PC-9 (cell line): ENCODE measurements around the gene TSPYL2. TPM values are rescaled to one million over a fixed set of nuclear protein-coding genes. Genes with fewer than 3 reads are reported as not detected.

Experiments used
- BruUV-seq: library from RNA; stranded (reverse); fragments of 400-500 nt; replicated peaks from 2 replicates; lab custom pipeline; 2021; lab: Mats Ljungman, UMichigan
- CTCF ChIA-PET: fragments of 300-600 bp; sonication (Branson Sonifier 250); formaldehyde crosslinking; loops from one replicate; lab custom pipeline; 2022; ENCODE audit warnings: antibody characterized with exemption; lab: Charles Lee
- POLR2A ChIA-PET: fragments of 300-600 bp; sonication (Branson Sonifier 250); formaldehyde crosslinking; loops from one replicate; lab custom pipeline; 2022; ENCODE audit warnings: antibody characterized with exemption; ENCODE audit not compliant: unreplicated experiment; lab: Charles Lee
- DNase-seq, 2 experiments: peaks; one replicate each; pipeline versions ENCODE4 v3.0.0 to v3.0.0-alpha.2; 2015 to 2022; ENCODE audit warnings: mixed read lengths in 1 of 2
- H2AFZ ChIP-seq: fragments of 200-600 bp; sonication (generic); 2 replicates; pipeline ENCODE4 v1.8.1; 2017; ENCODE audit warnings: antibody characterized with exemption
- H3F3A ChIP-seq: fragments of 200-600 bp; sonication (generic); 2 replicates; pipeline ENCODE4 v1.8.1; 2017; ENCODE audit warnings: antibody characterized with exemption, mild to moderate bottlenecking, low read depth; ENCODE audit not compliant: insufficient read depth
- H3K27ac ChIP-seq: fragments of 200-600 bp; sonication (generic); 2 replicates; pipeline ENCODE4 v1.6.1; 2016; ENCODE audit warnings: mixed run types
- H3K27me3 ChIP-seq: fragments of 200-600 bp; sonication (generic); 2 replicates; pipeline ENCODE4 v1.6.1; 2016; ENCODE audit warnings: low read depth, mixed run types; ENCODE audit not compliant: insufficient read depth
- H3K36me3 ChIP-seq: fragments of 200-600 bp; sonication (generic); 2 replicates; pipeline ENCODE4 v1.6.1; 2016; ENCODE audit warnings: low read depth, mixed run types
- H3K4me1 ChIP-seq: fragments of 200-600 bp; sonication (generic); replicated peaks from 2 replicates; pipeline ENCODE4 v1.6.1; 2016; ENCODE audit warnings: mixed run types; ENCODE audit not compliant: insufficient read depth
- H3K4me2 ChIP-seq: fragments of 200-600 bp; sonication (generic); 2 replicates; pipeline ENCODE4 v1.6.1; 2017; ENCODE audit warnings: mixed run types
- H3K4me3 ChIP-seq: fragments of 200-600 bp; sonication (generic); 2 replicates; pipeline ENCODE4 v1.6.1; 2016; ENCODE audit warnings: mixed run types
- H3K79me2 ChIP-seq: fragments of 200-600 bp; sonication (generic); 2 replicates; pipeline ENCODE4 v1.6.1; 2017; ENCODE audit warnings: low read depth, mixed run types
- H3K9me2 ChIP-seq: fragments of 200-600 bp; sonication (generic); 2 replicates; pipeline ENCODE4 v1.8.1; 2017; ENCODE audit warnings: mild to moderate bottlenecking; ENCODE audit not compliant: insufficient read depth
- H3K9me3 ChIP-seq: fragments of 200-600 bp; sonication (generic); 2 replicates; pipeline ENCODE4 v1.8.1; 2016; ENCODE audit warnings: low read depth; ENCODE audit not compliant: insufficient read depth
- H4K20me1 ChIP-seq: fragments of 200-600 bp; sonication (generic); 2 replicates; pipeline ENCODE4 v1.8.1; 2017; ENCODE audit not compliant: insufficient read depth
- EZH2 ChIP-seq: fragments of 200-600 bp; sonication (generic); IDR thresholded peaks from 2 replicates; pipeline ENCODE4 v1.8.0; 2017; ENCODE audit warnings: antibody characterized with exemption, low read depth
- intact Hi-C: fragments of 100-400 bp; cut with micrococcal nuclease; formaldehyde crosslinking; loops from one replicate; pipeline ENCODE4 v1.10.0; 2022; ENCODE audit not compliant: unreplicated experiment
- total RNA-seq: library from RNA; stranded (reverse); gene quantifications from 2 replicates; pipeline ENCODE4 v1.2.3, GENCODE V29; 2021
- TF ChIP-seq, protein P1 (sequence below): fragments of 200-600 bp; sonication (generic); conservative IDR thresholded peaks from 2 replicates; pipeline ENCODE4 v1.6.1; 2017; ENCODE audit warnings: mixed run types, antibody characterized with exemption, mild to moderate bottlenecking, moderate library complexity

The TSPYL2 gene
- total RNA-seq, 1 experiment from 2014 or later: 26.0 TPM

DNA sequence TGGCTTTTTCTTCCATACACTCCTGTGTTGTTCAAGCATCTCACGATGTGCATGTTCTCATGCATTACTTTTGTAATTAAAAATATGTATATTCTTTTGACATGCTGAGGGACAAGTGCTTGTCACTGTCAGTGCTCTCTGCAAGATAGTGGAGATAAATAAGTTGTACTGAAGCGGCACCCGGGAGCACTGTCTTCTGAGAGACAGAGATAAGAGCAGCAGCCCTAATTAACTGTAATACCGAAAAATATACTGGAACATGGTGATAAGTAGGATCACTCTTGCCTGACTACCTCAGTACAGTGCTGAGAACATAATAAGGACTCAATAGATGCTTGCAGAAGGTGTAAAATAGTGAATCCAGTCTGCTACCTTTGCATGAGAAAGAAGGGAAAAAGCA lies 42.9 kb upstream of the TSPYL2 start:
- intact Hi-C loops: no loop called here
- ChIA-PET POLR2A (no interaction called here), CTCF (no interaction called here)
- Histone ChIP-seq H3K27ac (no peak overlapping the region), H3K27me3 (no peaks in the 10 kb centered on the region), H3K9me3 (no peaks in the 10 kb centered on the region), H2AFZ (no peak overlapping the region), H3K9me2 (no peaks in the 10 kb centered on the region), H3K36me3 (no peaks in the 10 kb centered on the region), H3K79me2 (no peaks in the 10 kb centered on the region), H3K4me3 (no peak overlapping the region), H4K20me1 (no peaks in the 10 kb centered on the region), H3F3A (no peaks in the 10 kb centered on the region), H3K4me1 (no peaks in the 10 kb centered on the region), H3K4me2 (no peak overlapping the region)
- no TSS peak for BruUV-seq
- TF ChIP-seq, protein P1, sequence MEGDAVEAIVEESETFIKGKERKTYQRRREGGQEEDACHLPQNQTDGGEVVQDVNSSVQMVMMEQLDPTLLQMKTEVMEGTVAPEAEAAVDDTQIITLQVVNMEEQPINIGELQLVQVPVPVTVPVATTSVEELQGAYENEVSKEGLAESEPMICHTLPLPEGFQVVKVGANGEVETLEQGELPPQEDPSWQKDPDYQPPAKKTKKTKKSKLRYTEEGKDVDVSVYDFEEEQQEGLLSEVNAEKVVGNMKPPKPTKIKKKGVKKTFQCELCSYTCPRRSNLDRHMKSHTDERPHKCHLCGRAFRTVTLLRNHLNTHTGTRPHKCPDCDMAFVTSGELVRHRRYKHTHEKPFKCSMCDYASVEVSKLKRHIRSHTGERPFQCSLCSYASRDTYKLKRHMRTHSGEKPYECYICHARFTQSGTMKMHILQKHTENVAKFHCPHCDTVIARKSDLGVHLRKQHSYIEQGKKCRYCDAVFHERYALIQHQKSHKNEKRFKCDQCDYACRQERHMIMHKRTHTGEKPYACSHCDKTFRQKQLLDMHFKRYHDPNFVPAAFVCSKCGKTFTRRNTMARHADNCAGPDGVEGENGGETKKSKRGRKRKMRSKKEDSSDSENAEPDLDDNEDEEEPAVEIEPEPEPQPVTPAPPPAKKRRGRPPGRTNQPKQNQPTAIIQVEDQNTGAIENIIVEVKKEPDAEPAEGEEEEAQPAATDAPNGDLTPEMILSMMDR: no peak
- no peak for TF ChIP-seq EZH2
- DNase-seq: no peak

DNA sequence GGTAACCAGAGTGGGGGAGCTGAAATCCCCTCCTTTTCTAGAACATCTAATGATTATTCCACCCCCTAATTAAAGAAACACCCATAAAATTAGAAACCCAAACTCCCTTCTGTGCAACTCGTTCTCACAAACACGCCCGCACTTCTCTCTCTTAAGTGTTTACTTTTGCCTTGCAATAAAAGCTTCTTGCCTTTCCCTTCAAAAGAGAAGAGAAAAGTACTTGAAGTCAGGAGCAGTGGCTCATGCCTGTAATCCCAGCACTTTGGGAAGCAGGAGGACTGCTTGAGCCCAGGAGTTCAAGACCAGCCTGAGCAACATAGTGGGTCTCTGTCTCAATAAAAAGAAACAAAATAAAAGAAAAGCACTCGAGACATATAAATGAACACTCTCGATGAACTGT lies 37.2 kb upstream of the TSPYL2 start:
- POLR2A ChIA-PET: no interaction called here
- intact Hi-C loops: no loop called here
- no peaks in the 10 kb centered on the region for H3K36me3 ChIP-seq
- no peaks in the 10 kb centered on the region for H3K9me3 ChIP-seq
- H3K27me3 ChIP-seq: no peaks in the 10 kb centered on the region
- TF ChIP-seq, protein P1: no peak
- TF ChIP-seq EZH2: no peak
- H3F3A ChIP-seq: no peaks in the 10 kb centered on the region
- no TSS peak for BruUV-seq
- no peak overlapping the region for H2AFZ ChIP-seq
- no peak for DNase-seq
- no peak overlapping the region for H3K27ac ChIP-seq
- CTCF ChIA-PET: no interaction called here
- no peaks in the 10 kb centered on the region for H3K4me1 ChIP-seq
- no peaks in the 10 kb centered on the region for H4K20me1 ChIP-seq
- no peaks in the 10 kb centered on the region for H3K79me2 ChIP-seq
- H3K4me2 ChIP-seq: no peak overlapping the region
- H3K4me3 ChIP-seq: no peak overlapping the region
- H3K9me2 ChIP-seq: no peaks in the 10 kb centered on the region

DNA sequence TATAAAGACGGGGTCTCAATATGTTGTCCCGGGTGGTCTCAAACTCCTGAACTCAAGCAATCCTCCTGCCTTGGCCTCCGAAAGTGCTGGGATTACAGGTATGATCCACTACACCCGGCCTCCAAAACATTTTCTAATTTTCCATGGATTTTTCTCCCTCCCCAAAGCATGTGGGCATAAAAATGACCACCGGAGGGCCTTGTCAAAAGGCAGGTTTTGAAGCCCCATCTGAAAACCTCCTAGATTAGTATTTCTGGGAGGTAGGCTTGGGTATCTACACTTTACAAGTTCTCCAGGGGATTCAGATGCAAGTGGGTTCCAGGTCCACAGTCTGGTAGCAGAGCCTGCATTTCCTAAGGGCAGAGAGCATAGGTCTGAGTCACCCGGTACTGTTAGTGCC lies 34.9 kb upstream of the TSPYL2 start:
- Histone ChIP-seq H3K27me3 (no peaks in the 10 kb centered on the region), H3K9me2 (no peaks in the 10 kb centered on the region), H3K27ac (no peak overlapping the region), H2AFZ (no peak overlapping the region), H3F3A (no peaks in the 10 kb centered on the region), H3K9me3 (no peaks in the 10 kb centered on the region), H4K20me1 (no peaks in the 10 kb centered on the region), H3K36me3 (no peaks in the 10 kb centered on the region), H3K4me3 (no peak overlapping the region), H3K79me2 (no peaks in the 10 kb centered on the region), H3K4me2 (no peak overlapping the region), H3K4me1 (no peaks in the 10 kb centered on the region)
- DNase-seq: no peak
- intact Hi-C loops: no loop called here
- TF ChIP-seq EZH2: no peak
- TF ChIP-seq, protein P1: peak; percentile 29
- ChIA-PET CTCF (no interaction called here), POLR2A (no interaction called here)
- no TSS peak for BruUV-seq
